ENCODE measurements around the gene ST6GALNAC3. TPM values are rescaled to one million over a fixed set of nuclear protein-coding genes. Genes with fewer than 3 reads are reported as not detected.
"Not testable (repeated sequence)": the region's sequence is repeated elsewhere in the genome, so short reads cannot be mapped to it uniquely, and the experiment has no call there.

ST6GALNAC3 gene
- polyA plus RNA-seq, 4 donors: 27.3 to 102 (median 82.0) TPM

GRCh38 chr1:76105372-76105771, 30.8 kb downstream of the ST6GALNAC3 start:
- no peak for DNase-seq (ENCODE audit: low read depth in 4 of 4, low spot score in 3 of 4)

DNA sequence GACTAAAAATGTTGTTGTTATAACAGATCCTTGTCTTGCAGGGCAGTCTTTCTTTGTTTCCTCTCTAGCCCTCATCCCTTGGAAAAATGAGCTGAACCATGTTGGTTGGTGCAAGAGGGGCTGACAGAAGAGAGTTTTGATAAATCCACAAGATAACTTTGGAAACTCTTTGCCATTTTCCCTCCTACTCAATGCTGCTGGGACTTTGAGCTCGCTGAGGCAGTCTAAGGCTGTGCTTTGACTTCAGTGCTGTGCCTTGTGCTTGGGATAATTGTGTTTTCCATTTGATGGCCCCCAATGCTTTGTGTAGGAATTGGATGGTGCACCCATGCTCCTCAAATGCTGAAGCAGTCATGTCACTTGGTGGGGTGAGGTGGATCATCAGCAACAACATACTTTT, 31.7 kb downstream of the ST6GALNAC3 start:
- no peak for DNase-seq (ENCODE audit: low read depth in 4 of 4, low spot score in 3 of 4)

- no peak for DNase-seq (ENCODE audit: low read depth in 4 of 4, low spot score in 3 of 4)
Measured at GRCh38 chr1:76106719-76107235, 32.2 kb downstream of the ST6GALNAC3 start.

- no peak for DNase-seq (ENCODE audit: low read depth in 4 of 4, low spot score in 3 of 4)
Measured at GRCh38 chr1:76109404-76109803, 34.9 kb downstream of the ST6GALNAC3 start.

GRCh38 chr1:76109901-76110560, 35.5 kb downstream of the ST6GALNAC3 start:
- no peak for DNase-seq (ENCODE audit: low read depth in 4 of 4, low spot score in 3 of 4)

DNA sequence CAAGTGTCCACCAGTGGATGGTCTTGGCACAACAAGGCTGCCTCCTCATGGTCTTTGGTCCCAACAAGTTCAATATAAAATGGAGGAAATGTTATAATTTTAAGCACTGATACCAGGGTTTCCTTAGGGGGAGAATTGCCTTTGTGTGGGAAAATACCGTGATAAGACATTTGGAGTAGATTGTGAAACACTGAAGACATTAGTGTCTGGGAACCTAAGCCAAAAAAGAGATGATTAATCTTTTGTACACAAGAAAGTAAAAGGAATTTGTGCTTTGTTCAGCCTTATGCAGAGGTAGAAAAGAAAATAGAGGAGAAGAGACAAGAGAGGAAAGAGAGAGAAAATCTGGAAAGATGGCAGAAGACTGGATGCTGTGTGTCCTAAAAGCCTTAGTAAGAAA, 36.1 kb downstream of the ST6GALNAC3 start:
- DNase-seq (ENCODE audit: low read depth in 4 of 4, low spot score in 3 of 4): no peak

DNA sequence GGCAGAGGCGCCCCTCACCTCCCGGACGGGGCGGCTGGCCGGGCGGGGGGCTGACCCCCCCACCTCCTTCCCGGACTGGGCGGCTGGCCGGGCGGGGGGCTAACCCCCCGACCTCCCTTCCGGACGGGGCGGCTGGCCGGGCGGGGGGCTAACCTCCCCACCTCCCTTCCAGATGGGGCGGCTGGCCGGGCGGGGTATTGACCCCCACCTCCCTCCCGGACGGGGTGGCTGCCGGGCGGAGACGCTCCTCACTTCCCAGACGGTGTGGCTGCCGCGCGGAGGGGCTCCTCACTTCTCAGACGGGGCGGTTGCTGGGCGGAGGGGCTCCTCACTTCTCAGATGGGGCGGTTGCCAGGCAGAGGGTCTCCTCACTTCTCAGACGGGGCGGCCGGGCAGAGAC, 37.8 kb downstream of the ST6GALNAC3 start:
- not testable (repeated sequence) for DNase-seq (ENCODE audit: low read depth in 4 of 4, low spot score in 3 of 4)

DNA sequence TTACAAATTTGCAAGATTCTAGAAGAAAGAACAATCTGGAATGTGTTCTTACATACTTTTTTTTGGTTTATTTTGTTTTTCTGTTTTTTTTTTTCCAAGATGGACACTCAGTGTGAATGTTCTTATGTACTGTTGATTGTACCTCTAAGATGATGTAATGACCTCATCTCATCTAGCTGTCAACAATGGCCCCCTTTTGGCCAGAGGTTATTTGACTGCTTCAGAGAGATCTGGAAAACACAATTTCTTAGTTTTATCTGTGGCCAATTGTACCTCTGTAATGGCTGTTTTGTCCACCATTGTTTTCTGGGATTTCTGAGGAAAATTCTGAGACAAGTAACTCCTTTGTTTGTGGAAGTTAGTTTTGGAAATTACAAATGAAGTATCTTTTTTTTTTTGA, 38.9 kb downstream of the ST6GALNAC3 start:
- no peak for DNase-seq (ENCODE audit: low read depth in 4 of 4, low spot score in 3 of 4)

- no peak for DNase-seq (ENCODE audit: low read depth in 4 of 4, low spot score in 3 of 4)
Measured at GRCh38 chr1:76115171-76115570, 40.6 kb downstream of the ST6GALNAC3 start.

DNA sequence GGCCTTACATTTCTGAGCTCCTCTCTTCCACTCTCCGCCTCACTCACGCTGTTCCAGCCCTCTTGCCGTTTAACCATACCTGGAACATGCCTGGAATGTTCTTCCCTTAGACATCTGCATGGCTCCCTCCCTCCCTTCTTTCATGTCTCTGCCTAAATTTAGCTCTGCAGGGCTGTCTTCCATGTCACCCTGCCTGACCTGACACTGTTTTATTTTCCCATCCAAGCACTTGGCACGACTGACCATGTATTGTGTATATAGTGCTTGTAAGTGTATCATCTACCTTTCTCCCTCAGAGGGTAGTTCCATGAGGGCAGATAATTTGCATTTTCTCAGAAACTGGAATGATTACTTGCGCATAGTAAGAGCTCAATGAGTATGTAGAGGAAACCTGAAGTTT, 47.3 kb downstream of the ST6GALNAC3 start:
- no peak for DNase-seq (ENCODE audit: low read depth in 4 of 4, low spot score in 3 of 4)

DNA sequence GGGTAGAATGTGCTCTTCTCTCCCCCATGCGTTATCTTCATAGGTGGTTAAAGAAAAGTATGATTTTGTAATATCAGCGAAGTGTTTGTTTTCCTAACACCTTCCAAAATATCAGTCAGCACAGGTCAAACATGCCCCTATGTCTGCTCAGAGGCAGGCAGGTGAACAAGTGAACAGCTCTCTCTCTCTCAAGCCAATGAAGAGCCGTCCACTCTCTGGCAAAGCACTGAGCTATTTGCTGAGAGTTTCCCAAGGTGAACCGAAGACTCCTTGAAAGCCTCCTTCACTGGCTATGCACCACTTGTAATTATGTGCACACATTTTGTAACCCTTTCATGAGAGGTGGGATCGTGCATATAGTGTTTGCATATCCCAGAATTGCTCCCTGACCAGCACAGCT, 47.7 kb downstream of the ST6GALNAC3 start:
- DNase-seq (ENCODE audit: low read depth in 4 of 4, low spot score in 3 of 4): no peak

DNA sequence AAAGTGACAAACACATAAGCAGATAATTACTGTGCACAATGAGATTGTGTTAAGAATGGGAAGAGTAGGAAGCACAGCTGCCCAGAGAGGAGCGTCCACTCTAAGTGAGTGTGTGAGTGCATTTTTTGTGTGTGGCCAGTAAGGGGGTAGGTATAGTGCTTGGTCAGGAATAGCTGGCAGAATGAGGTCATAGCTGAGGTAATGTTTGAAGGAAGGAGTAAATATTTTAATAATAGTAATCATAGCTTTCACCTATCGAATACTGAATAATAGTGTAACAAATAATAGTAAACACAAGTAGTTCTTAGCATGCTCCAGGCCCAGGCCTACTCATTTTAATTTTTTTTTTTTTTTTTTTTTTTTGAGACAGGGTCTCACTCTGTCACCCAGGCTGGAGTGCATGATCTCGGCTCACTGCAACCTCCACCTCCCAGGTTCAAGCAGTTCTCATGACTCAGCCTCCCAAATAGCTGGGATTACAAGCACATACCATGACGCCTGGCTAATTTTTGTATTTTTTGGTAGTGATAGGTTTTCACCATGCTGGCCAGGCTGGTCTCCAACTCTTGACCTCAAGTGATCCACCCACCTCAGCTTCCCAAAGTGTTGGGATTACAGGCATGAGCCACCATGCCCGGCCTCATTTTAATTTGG, 49.0 kb downstream of the ST6GALNAC3 start:
- DNase-seq (ENCODE audit: low read depth in 4 of 4, low spot score in 3 of 4): not testable (repeated sequence)

GRCh38 chr1:76124196-76124595, 49.6 kb downstream of the ST6GALNAC3 start:
- DNase-seq (ENCODE audit: low read depth in 4 of 4, low spot score in 3 of 4): no peak

GRCh38 chr1:76125473-76126219, 51.1 kb downstream of the ST6GALNAC3 start:
- DNase-seq (ENCODE audit: low read depth in 4 of 4, low spot score in 3 of 4): peak in 2 of 4 donors; percentile 29 to 45

DNA sequence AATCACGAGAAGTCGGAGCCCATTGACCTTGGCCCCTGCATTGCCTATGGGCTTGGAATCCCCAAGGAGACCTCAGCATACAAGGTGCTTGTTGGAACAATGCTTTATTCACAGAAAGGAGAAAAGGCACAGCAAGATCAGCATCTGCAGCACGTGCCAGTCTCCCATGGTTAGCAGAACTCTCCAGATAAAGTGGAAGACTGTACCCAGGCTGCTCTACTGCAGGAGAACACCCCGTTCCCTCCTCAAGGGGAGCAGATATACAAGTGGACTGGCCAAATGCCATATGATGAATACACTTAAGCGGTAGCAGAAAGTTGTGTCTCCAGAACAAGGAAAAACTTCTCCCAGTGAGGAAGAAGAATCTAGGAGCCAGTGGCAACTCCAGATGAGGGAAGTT, 53.5 kb downstream of the ST6GALNAC3 start:
- no peak for DNase-seq (ENCODE audit: low read depth in 4 of 4, low spot score in 3 of 4)

DNA sequence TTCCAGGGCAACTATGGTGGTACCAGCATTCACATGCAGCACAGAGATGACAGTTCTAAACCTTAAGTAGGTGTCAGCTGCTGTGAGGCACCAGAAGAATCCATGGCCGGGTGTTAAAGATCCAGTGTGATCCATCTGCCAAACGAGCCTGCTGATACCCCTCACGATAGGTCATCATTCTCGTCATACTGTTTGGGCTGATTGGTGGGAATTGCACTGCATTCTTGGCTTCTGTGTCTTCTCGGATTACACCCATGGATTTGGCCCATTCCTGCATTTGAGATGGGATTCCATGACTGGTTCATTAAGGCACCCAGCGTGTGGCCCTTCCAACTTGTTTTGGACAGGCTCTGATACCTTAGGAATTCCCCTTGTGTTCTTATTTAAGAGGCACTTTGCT, 55.2 kb downstream of the ST6GALNAC3 start:
- DNase-seq (ENCODE audit: low read depth in 4 of 4, low spot score in 3 of 4): no peak

GRCh38 chr1:76130992-76131391, 56.4 kb downstream of the ST6GALNAC3 start:
- DNase-seq (ENCODE audit: low read depth in 4 of 4, low spot score in 3 of 4): no peak

DNA sequence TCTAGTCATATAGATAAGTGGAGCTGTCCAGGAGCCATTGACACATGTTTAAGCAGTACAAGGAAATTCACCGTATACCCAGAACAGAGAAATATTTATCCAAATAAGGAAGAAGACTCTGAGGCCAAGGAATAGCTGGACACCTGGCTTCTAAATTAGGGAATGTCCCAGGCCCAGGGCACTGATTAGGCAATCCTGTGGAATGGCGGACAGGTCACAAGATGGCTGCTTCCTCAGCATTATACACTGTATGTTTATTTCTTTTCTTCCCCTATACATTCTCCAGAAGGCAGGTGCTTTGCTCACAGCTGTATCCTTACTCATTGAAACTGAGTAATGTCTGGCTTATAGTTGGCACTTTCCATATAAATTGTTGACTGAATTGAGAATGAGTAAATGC, 59.4 kb downstream of the ST6GALNAC3 start:
- no peak for DNase-seq (ENCODE audit: low read depth in 4 of 4, low spot score in 3 of 4)

DNA sequence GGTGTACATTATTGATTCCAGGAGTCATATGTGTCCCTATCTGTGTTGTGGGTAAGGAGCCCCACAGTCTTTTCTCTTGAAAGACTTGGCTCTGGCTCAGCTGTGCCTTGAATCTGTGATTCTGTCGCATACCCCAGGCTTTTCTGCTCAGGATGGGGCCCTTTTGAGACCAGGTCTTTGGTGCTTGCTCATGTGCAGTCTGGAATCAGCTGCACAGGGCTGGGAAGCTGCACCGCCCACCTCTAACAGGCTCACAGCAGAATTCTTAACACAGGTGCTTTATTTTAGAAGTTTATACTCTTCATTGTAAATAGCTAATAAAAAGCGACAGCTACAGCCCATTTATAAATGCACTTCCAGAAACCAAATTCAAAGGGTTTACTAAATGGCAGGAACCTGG, 61.3 kb downstream of the ST6GALNAC3 start:
- DNase-seq (ENCODE audit: low read depth in 4 of 4, low spot score in 3 of 4): no peak

- DNase-seq (ENCODE audit: low read depth in 4 of 4, low spot score in 3 of 4): no peak
Measured at GRCh38 chr1:76136894-76137293, 62.3 kb downstream of the ST6GALNAC3 start.

DNA sequence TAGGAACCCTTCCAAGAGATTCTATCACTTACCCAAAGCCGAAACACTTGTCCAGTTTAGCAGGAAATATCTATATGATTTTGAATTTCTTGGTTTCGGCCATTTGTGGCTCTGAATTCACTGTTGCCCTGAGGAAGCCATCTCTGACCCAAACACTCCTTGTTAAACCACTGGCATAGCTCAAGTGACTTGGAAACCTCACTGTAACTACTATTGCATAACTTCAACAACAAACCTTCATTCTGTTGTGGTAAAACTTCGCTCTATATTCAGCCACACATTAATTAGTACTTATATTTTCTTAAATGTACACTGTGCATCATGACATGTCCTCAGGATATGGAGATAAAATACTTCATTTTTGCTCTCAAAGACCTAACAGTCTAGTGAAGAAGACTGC, 63.2 kb downstream of the ST6GALNAC3 start:
- DNase-seq (ENCODE audit: low read depth in 4 of 4, low spot score in 3 of 4): no peak

GRCh38 chr1:76138217-76138616, 63.7 kb downstream of the ST6GALNAC3 start:
- no peak for DNase-seq (ENCODE audit: low read depth in 4 of 4, low spot score in 3 of 4)
